DMS 273 (cell line): ENCODE results near the gene SH3RF1.
A peak's percentile ranks its signal among the peaks of the same experiment; 100 is the strongest.
"Not testable (repeated sequence)": the region's sequence is repeated elsewhere in the genome, so short reads cannot be mapped to it uniquely, and the experiment has no call there.

Source experiments
- DNase-seq: peaks from one replicate; lab custom pipeline; 2025; ENCODE audit not compliant: unreplicated experiment; lab: John Stamatoyannopoulos, UW

Gene SH3RF1

DNA sequence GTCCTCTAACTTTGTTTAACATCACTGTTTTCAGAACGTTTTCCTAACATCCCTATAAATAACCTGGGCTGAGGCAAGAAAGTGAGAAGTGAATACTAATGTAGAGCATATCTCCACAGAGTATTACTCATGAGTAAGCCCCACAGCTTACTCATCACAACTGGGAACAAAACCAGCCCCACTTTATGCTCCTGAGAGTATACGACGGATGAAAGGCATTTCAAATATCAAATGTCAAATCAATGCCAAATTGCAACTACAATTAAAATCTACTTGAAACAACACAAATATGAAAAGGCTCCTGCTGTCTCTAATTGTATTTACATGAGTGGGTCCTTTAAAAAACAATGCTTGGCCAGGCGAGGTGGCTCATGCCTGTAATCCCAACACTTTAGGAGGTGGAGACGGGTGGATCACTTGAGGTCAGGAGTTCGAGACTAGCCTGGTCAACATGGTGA, 41.2 kb downstream of the SH3RF1 start:
- DNase-seq: peak; percentile 12

DNA sequence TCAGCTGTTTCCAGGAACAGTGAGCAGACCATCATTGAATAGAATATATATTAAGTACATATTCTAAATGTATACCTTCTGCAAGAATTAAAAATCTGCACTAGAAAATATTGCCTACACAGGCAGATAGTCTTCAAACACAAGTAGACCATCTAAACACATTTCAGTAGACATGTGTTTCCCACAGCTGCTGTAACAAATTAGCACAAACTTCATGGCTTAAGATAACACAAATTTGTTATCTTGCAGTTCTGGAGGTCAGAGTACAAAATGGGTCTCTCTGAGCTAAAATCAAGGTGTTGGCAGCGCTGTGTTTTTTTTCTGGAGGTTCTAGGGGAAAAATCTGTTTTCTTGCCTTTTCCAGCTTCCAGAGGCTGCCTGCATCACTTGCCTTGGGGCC, 42.7 kb downstream of the SH3RF1 start:
- no peak for DNase-seq

DNA sequence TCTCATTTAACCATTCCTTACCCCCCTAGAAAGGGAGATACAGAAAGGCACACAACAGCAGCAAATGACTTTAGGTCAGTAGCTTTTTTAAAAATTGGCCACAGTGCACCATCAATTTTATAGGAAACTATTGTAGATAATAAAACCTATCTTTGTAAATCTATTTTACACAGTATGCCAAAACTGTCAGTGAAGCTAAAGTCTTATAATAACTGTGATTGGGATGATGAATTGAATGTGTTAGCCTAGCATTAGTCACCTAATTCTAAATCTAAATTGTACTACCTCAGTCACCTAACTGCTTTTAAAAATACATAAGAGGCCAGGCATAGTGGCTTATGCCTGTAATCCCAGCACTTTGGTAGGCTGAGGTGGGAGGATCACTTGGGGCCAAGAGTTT, 44.2 kb downstream of the SH3RF1 start:
- no peak for DNase-seq

DNA sequence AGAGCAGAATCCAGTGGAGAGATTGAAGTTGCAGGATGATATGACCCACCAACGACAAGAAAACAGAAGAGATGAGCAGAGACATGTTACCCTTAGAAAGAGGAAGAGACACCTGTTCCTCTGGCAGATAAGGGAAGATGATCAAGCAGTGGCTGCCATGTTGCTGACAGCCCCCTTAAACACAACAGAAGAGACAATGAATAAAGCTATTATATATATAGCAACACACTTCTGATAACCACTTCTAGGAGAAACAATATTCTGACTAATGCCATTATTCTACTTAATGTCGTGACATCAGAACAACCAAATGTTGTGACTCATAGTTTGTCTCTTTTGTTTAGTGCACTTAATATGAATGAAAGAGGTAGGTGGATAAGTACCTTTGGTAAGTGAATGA, 44.9 kb downstream of the SH3RF1 start:
- DNase-seq: no peak

DNA sequence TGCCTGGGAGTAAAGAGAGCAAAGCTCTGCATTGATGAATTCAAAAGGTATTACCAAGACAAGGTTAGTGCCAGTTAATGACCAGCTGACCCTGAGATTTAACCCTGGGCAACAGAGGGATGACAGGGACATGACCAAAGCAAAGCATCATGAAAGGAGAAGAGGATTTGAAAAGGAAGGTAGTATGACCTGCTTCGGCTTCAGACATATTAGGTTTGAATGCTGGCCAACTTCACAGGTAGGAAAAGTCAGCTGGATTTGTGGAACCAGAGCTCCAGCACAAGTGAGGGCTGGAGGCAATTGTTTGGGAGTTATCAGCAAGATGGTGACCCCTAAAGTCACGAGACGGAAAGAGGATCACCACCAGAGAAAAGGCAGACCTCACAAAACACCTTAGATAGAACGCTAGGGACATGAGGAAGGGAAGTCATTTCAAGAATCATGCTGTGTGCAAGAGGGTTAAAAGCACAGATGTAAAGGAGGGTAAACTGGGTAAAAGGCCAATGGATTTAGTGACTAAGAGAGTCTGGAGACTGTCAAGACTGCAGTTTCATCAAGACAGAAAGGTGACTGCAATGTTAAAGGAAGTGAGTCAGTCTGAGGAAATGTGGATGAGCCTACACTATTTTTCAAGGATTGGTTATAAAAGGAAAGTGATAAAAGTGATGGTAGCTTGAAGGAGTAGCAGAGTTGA, 45.6 kb downstream of the SH3RF1 start:
- DNase-seq: no peak

DNA sequence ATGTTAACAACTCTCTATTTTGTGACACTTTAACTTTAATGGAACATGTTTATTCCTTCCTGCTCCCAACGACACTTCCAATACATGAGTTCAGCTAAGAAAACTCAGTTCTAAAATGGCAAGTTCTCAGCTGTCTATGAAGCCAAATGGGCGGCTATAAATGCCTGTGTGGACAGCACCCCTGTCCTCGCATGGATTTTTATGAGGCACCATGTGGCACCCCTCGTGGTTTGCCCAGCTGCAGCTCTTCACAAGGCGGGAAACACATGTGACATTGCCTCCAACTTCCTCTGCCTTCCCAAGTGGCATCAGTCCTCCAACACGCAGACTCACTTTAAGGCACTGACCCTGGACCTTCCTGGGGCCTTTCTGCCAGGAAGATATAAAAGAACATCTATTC, 48.0 kb downstream of the SH3RF1 start:
- DNase-seq: no peak

DNA sequence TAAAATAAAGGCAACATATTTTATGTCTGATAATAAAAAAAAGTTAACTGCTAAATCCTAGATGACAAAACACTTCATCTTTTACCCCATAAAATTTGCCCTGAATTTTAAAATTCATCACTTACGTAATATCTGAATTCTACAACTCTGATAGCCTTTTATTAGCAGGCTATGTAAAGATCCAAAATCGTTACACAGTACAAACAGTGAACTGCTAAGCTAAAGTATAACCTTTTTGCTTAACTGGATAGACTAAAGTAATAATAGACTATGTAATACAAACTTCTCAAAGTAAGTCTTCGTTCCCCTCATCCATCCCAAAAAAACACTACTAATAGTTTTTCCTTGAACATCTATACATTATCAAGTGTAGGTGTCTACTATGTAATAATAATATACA, 49.1 kb downstream of the SH3RF1 start:
- no peak for DNase-seq

DNA sequence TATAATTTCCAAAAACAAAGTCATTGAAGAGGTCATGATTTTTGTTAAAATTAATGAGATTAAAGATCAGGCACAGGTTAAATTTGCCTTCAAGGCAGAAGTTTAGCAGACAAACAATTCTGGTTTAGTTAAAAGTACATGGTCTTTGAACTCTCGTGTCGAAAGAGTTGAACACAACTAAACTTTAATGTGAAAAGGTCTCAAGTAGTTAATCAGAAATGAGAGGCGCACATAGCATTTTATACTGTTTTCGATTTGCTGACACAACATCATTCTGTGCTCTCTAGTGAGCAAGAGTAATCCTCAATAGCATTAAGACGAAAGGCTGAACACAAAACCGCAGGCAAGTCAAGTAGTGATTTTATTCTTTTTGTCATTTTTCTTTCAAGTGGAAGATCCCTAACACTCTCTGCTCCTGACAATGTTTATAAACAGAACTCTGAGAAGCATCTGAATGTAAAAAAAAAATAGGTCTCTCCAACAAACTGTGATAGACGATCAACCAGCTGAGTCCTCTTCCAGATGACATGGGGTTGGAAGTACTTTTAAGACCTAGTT, 49.8 kb downstream of the SH3RF1 start:
- no peak for DNase-seq

DNA sequence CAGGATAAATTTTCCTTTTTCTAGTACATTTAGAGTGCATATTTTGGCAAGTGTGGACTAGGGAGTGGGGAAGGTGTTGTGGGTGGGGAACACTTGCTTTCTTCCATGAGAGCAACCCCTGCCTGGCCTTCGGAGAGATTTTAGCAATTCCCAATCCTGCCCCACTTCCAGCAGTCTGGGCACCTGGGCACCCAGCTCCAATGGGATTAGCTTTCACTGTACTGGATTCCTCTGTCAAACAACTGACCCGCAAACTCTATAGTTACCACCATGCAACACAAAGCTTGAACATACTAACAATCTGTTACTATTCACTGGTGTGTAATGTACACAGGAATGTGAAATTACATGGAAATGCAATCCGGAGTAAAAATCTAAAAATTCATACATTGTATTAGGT, 50.3 kb downstream of the SH3RF1 start:
- no peak for DNase-seq

DNA sequence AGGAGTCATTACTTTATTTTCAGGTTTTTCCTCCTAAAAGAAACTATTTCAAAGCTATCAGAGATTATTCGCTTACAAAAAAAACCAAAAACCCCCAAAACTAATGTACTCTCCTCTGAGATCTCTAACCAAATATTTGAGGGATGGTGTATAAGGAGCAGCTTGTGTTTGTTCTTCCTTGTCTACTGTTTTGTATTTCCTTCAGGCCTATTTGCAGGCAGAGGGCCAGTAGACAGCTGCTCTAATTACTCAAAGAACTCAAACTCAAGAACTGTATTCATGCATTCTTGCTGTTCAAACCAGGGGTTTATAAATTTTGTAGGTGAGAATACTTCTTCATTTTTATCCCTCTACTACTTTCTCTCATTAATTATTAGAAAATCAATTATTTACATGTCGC, 51.3 kb downstream of the SH3RF1 start:
- peak; percentile 58 for DNase-seq

DNA sequence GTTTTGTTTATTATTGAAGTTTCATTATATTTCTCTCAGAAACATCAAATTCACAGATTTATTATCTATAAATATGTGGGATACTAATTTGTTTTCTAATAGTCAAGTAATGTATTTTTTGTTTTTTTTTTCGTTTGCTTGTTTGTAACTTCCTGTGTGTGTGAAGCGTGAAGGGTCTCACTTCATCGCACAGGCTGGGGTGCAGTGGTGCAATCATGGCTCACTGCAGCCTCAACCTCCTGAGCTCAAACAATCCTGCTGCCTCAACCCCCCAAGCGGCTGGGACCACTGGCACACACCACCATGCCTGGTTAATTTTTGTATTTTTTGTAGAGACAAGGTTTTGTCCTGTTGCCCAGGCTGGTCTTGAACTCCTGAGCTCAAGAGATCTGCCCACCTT, 55.1 kb downstream of the SH3RF1 start:
- no peak for DNase-seq

DNA sequence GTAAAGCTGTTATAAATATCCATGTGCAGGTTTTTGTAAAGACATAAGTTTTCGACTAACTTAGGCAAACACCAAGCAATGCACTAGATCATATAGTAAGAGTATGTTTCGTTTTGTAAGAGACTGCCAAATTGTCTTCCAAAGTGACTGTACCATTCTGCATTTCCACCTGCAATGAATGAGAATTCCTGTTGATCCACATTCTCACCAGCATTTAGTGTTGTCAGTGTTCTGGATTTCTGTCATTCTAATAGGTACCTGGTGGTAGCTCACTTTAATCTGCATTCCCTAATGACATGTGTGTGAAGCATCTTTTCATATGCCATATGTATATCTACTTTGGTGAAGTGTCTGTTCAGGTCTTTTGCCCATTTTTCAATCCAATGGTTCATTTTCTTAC, 57.8 kb downstream of the SH3RF1 start:
- DNase-seq: no peak

DNA sequence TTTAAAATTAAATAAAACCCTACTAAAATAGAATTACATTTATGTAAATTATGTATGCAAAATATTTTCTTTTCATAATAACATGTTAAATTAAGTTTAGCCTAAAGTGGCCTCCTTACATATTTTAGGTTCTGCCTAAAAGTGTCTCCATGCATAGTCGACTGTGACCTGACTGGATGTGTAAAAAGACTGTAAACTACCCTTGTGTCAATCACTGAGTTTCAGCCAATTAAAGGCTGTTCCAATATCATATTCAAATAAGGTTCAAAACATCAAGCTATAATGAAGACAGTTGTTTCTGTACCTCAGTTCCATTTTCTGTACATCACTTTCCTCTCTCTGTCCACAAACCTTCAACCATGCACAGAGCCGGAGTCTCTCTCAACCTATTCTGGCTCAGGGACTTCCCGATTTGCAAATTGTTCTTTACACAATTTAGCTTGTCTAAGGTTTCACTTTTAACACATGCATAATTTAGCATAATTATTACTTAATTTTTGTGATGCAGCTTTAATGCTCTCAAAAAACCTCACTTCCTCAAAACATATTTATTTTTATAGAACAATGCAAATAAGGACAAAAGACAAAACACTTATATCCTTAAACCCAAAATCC, 60.1 kb downstream of the SH3RF1 start:
- no peak for DNase-seq

DNA sequence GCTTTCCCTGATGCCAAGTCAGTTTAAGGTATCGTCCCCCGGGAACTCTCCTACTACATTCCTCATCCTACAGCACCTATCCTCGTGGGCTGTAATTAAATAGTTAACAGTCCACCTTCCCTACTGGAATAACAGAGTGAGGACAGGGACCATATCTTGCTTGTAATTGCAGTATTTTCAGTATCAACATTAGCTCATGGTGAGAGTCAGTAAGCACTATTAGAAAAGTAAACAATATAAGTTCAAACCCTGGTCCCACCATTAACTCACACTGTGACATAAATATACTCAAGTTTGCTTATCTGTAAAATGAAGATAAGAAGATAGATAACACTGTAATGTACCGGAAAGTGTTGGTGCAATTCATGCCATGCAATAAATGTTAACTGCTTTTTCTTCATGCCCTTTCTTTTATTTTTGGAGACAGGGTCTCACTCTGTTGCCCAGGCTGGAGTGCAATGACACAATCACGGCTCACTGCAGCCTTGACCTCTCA, 61.3 kb downstream of the SH3RF1 start:
- no peak for DNase-seq

DNA sequence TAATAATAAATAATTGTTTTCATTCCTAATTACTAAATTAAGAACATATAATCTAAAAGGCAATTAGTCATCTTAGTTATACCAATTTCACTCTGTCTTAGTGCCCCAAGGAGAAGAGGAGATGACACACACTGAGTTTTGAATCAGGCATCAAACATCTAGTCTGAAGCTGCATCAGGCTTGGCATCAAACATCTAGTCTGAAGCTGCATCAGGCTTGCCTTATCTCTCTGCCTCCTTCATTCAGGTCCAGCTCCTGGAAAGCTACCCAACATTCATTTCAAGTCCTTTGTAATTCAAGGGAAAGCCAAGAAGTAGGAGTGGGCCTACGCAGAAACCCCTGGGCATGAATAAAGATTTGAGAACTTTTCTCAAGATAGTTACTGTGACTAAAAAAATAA, 62.2 kb downstream of the SH3RF1 start:
- no peak for DNase-seq

DNA sequence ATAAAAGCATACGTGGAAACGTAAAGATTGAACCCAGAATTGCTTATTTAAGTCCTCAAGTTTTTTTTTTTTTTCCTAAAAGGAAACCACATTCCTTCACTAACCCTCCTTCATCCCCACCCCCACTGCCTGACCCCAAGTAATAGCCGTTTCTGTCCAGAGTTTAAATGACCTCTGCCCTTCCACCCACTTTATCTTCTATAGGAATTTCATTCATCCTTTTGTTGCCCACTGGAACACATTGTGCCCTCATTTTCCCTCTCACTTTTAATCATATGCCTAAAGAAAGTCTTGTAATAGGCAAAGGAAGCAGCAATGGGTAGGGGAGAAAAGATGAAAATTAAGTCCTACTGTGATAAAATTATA, 62.7 kb downstream of the SH3RF1 start:
- DNase-seq: no peak

DNA sequence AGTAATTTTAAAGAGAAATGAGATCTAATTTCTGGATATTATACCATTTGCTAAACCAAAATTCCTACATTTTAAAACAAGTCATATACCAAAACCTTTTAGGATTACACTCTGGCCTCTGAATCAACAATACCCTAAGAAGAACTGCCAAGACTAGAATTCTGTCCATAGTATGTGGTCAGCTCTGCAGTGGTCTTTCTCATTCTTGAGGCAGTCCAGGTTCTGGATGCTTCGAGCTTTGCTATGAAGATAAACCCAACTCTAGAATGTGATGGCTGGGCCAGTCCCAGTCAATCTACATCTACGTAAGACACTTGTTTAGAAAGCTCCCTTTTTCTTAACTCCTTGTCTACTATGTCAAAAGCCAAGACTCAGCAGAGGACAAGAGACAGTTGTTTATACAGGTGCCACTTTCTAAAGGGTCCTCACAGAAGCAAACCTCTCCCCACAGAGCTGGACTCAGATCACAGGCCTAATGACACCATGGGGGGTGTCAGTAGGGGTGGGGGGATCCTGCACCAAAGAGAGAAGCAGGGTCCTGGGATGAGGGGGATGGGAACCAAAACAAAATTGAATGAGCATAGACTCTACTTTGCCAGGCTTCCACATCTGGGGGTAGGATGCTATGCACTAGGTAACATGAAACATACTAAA, 63.2 kb downstream of the SH3RF1 start:
- no peak for DNase-seq

DNA sequence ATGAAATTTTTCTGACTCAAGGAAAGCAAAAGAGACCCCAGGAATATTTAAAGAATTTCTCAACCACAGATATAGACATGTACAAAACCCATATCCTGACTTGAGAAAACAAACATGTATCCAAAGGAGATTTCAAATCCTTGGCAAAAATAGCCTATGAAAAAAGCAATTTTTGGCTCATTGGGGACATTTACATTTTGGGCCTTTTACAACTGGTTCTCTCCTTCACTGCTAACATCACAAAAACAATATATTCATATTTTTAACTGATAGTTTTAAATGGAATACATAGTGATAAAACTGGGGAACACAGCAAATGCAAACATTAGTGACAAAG, 65.0 kb downstream of the SH3RF1 start:
- no peak for DNase-seq

DNA sequence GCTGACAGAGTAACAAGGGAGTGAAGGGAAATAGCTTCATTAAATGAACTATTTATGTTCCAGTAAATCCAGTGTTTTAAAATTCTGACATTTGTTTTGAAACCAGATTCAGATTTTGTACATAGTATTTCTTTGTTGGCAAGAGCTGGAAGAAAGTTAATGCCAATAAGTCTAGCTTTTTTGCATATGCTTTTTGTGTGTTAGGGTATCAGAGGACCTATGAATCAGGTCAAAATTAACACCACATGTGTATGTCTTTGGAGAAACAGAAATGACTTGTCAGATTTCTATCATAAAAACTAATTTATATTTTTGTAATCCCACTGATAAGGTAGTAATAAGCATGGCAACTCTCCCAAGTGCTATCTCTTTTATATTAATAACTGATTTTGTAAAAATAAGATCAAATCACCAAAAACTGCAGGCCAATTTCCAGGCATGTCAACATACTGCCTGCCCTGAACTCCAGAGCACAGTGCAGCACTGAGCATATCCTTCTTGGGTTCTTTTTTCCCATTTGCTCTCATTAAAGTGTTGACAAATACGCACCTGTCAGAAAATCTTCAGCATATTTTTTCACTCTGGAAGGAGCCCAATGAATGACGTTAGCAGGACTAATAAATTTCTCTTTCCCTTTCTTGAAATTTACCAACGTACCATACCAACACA, 65.5 kb downstream of the SH3RF1 start:
- DNase-seq: no peak

DNA sequence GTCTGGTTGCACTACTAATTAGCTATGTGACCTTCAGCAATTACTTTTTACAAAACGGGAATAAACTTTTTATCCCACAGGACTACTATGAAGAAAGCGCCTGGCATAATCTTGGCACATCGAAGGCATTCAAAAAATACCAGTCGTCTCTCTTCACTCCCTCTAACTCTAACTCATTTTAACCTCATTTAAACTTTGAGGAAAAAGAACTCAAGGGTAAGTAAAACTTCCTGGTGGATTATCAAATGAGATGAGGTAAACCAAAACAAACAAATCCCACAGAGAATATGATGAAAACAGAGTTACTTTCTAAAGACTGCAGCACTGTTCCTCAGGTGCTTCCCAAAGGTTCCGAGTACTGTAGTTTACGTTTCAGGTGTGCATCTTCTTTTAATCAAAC, 66.9 kb downstream of the SH3RF1 start:
- DNase-seq: no peak

DNA sequence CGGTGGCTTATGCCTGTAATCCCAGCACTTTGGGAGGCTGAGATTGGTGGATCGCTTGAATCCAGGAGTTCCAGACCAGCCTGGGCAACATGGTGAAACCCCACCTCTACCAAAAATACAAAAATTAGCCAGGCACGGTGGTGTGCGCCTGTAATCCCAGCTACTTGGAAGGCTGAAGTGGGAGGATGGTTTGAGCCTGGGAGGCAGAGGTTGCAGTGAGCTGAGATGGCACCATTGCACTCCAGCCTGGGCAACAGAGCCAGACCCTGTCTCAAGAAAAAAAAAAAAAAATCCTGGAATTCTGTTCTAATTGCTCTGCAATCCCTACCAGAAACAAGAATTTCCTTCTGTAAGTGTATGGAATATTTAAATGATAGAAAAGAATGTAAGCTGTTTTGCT, 67.5 kb downstream of the SH3RF1 start:
- not testable (repeated sequence) for DNase-seq

DNA sequence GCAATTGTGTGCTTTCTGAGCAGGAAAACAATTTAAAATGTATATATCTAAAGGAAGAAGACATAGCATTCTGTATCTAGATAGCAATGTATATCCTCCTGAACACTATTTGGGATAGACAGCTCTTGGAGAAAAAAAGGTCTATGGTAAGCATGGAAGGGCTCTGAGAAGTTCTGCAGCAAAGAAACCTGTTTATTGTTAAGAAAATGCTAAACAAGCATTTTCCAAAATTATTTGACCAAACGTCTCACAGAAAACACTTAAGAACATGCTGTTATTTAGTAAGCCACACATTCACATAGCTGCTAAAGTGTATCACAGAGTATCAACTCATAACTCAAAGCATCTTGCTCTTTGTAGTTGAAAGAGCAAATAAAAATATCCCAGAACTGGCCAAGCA, 67.9 kb downstream of the SH3RF1 start:
- no peak for DNase-seq
